Hematopoietic multipotent progenitor cell treated with erythropoietin and hydrocortisone succinate and interleukin-3 and kit ligand, for 15 days (in vitro differentiated cells): ENCODE results near the gene CARD8.

Source experiments
- DNase-seq: peaks from one replicate; pipeline ENCODE4 v3.0.0-alpha.2; 2015; ENCODE audit warnings: low spot score

Gene CARD8

DNA sequence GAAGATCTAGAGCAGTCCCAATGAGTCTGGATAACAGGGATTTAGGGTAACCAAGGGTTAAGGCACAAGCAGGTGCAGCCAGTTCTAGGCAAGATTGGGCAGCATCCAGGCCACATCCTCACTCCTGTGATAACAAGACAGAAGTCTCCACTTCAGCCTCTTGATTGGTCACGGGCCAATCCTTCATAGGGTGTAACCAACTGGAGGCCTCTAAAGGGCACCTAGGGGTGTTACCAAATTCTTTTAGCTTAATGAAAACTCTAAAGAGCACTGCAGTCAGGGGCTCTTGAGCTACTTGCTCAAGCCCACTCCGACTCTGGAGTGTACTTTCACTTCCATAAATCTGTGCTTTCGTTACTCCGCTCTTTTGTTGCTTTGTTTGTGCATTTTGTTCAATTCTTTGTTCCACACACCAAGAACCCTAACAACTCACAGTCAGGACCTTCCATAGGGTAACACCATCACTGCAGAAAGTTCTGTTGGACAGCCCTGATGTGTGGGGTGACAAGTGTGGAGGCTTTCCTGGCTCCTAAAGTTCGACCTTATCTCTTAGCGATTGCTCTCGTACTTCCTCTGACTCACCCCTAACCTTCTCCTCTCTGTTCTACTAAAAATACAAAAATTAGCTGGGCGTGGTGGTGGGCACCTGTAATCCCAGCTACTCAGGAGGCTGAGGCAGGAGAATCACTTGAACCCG lies 49.2 kb downstream of the CARD8 start:
- DNase-seq = peak; percentile 69

DNA sequence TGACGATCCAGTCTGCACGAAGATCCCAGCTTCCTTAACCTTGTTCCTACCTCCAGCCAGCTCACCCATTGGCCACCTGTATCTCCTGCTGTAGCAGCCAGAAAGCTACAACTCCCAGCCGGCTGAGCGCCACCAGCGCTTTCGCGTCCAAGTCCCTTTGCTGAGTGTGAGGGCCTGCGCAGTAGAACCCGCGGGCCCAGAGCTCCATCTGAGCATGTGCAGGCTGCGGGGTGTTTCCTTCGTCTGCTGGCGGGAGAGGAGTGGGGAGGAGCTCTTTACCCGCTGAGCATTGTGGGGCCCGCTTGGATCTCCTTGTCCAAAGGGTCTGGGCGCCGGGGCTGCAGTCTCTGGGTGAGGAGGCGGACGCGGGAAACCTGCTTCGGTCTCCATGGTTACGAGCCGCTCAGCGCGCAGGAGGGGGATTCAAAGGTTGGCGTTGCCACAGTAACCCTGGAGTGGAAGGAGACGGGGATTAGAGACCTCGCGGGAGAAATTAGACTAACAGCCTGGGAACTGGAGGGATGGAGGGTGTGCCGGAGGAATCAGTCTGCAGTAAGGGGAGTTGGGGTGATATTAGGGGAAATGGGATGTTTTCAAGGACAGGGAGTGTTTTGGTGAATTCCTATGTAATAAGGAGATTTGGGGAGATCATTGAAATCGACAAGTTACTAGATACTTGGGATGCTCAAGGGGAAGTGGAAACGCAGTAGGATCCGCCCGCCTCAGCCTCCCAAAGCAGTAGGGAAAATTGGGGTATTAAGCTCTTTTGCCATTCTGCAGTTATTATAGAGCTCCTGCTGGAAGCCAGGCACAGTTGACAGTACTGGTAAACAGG lies 51.7 kb downstream of the CARD8 start:
- peak; percentile 86 for DNase-seq

GRCh38 chr19:48203222-48203793 lies 52.4 kb downstream of the CARD8 start:
- no peak for DNase-seq

DNA sequence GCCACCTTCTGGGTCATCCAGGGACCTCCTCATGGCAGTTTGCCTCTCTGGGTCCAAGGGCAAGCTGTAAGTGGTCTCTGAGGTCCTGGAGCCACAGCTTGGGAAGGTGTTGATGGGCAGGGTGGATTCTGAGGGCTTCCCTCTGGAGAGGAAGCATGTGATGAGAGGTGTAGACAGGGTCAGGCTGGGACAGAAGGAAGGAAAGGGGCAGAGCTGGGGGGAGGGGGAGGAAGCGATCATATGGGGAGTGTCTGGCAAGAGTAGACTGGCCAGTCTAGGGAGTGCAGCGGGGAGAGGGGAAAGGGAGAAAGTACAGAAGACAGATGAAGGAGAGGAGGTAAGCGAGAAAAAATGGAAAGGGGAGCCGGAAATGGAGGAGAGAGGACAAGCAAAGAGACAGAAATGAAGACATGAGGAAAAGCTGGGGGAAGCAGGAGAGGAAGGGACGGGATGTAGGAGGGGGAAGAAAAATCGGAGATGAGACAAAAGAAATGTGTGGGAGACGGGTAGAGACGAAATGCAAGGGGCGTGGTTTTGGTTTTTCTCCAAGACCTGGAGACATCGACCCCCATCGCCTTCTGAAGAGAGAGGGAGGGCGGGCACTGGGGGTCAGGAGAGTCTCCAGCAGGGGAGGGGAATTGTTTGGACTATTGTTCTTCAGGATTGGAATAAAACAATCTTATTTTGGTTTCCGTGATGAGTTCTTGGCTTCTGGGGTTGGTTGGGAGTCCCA lies 58.6 kb downstream of the CARD8 start:
- DNase-seq = no peak

GRCh38 chr19:48196321-48196763 lies 59.4 kb downstream of the CARD8 start:
- DNase-seq = no peak

- DNase-seq = no peak
These were observed 60.6 kb downstream of the CARD8 start for GRCh38 chr19:48194844-48195830.

- peak; percentile 26 for DNase-seq
These were observed 61.5 kb downstream of the CARD8 start for GRCh38 chr19:48194041-48194843.

DNA sequence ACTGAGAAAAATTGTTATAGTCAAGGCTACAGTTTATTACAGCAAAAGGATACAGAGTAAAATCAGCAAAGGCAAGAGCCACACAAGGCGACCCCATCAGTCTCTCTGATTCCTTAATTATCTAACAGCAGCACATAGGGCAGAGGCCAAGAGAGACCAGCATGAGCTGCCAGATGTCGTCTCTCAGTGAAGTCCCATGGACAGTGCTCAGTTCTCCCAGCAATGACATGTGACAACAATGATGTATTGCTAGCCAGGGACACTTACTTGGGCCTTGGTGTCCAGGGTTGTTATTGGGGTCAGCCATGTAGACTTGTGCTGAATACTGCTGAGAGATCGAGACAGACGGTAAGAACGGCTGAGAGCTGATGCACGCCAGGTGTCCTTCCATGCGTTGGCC lies 63.0 kb downstream of the CARD8 start:
- DNase-seq = no peak

DNA sequence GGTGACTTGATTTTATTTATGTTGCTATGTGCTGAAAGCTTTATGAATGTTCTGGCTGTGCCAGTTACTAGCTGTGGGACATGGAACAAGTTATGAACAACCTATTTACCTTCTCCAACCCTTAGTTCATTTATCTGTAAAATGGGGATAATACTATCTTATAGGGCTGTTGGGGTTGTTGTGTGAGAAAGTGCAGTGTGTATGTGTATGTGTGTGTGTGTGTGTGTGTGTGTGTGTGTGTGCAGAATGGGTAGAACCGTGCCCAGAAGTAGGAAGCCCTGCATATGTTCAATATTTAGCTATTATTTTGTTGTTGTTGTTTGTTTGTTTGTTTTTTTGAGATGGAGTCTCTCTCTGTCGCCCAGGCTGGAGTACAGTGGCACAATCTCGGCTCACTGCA lies 64.8 kb downstream of the CARD8 start:
- no peak for DNase-seq

DNA sequence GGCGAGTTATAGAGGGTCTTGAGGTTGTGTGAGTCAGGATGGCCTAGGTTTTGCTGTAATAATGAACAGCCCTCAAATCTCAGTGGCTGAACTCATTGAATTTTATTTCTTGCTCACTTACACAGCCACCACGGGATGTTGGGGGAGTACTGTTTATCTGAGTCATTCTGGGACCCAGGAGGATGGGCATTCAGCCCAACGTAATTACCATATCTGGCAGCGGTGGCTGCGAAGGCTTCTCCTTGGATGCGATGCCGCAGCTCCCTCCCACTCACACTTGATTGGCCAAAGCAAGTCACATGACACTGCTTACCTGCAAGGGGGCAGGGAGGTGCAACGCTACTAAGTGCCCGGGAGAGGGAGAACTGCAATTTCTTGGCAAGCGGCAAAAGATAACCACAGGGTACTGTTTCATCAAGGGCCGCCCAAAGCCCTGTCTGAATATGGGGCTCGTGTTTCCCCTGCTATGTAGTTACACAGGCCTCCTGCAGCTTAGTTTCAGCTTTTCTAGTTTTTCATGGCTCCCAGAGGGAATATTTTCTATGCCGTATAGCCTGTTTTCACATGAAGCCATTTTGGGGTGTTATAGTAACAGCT lies 65.3 kb downstream of the CARD8 start:
- peak; percentile 47 for DNase-seq

- no peak for DNase-seq
These were observed 69.1 kb downstream of the CARD8 start for GRCh38 chr19:48186541-48186991.

DNA sequence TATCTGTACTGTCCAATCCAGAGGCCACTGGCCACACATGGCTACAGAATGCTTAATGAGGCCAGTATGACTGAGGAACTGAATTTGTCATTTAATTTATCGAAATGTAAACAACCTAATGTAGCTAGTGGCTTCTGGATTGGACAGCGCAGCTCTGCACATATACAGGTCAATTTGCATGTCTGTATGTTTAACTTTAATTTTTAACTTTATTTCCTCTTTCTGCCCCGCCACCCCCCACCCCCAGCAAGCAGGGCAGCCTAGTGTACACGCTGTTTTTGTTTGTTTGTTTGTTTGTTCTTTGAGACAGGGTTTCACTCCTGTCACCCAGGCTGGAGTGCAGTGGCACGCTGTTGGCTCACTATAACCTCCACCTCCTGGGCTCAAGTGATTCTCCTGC lies 69.7 kb downstream of the CARD8 start:
- DNase-seq = no peak

GRCh38 chr19:48183356-48183755 lies 72.4 kb downstream of the CARD8 start:
- no peak for DNase-seq

DNA sequence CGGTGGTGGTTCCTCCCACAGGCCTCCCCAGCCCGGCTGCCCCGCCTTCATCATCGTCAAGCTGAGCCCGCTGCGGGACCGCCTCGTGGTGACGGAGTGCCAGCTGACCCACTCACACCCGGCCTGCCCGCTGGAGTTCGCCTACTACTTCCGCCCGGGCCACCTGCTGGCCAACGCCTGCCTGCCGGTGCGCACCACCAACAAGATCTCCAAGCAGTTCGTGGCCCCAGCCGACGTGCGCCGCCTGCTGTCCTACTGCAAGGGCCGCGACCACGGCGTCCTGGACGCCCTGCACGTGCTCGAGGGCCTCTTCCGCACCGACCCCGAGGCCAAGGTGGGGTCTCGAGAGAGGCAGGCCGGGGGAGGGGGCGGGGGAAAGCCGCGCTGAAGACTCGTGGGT lies 73.3 kb downstream of the CARD8 start:
- no peak for DNase-seq

GRCh38 chr19:48181505-48181904 lies 74.2 kb downstream of the CARD8 start:
- DNase-seq = no peak

- DNase-seq = no peak
These were observed 79.5 kb downstream of the CARD8 start for GRCh38 chr19:48176226-48176625.

DNA sequence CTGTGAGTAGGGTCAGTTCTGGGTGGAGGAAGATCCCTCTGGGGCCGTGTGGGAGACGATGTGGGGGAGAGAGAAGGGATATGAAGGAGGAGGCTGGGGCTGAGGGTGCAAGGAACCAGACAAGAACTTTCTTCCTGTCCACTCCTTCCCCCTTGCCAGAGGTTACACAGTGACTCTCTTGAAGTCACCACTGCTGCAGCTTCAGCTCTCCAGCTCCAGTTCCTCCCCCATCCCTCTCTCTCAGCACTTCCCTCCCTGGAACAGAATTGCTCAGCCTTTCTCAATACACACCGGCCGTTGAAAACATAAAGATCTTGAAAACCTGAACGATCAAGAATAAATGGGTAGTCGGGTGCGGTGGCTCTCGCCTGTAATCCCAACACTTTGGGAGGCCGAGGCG lies 80.1 kb downstream of the CARD8 start:
- DNase-seq = no peak

DNA sequence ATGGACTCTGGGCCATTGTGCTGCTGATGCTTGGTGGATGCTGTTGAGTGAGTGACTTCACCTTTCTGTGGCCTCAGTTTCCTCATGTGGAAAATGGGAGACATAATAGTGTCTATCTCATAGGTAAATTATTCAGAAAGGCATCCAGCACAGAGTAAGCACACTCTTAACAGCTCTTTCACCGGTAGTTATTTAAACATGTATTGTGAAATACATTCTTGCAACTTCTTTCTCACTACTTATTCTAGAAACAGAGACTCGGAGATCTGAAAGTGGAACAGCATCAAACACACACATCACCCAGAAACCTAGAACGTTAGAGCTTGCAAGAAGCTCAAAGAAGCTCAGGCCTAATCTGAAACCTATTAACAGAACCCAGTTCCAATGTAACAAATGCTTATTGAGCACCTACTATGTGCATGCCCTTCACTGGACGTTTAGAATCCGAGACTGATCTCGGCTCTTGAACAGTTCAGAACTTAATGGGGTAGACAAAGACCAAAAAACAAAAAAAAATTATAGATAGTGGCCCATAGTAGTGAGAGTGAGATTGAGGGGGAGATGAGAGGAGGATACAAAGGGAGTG lies 81.2 kb downstream of the CARD8 start:
- no peak for DNase-seq

- DNase-seq = no peak
These were observed 84.0 kb downstream of the CARD8 start for GRCh38 chr19:48171710-48172109.
